ENCODE measurements around the gene LSG1.

Gene LSG1

GRCh38 chr3:194686816-194687637 is 15.0 kb upstream of the LSG1 start:
- peak in 1 of 3 experiments; percentile 25 for DNase-seq (ENCODE audit: low read depth in 3 of 3)

DNA sequence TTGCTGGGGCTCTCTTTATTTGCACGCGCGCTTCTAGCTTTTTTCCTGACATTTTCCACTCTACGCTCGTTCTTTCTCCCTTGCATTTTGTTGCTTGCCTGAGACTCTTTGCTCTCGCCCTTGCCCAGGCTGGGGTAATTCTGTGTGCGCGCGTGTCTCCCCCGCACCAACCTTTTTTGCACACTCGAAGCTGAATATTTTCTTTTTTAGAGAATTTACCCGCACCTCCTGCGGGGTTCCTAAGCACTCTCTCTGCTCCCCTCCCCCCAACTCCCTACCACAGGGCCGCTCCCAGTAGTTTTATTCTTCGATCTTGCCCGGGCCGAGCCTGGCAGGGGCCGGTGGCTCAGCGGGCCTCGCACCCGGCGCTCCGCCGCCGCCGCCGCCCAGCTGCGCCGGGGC is 14.4 kb upstream of the LSG1 start:
- no peak for DNase-seq (ENCODE audit: low read depth in 3 of 3)

DNA sequence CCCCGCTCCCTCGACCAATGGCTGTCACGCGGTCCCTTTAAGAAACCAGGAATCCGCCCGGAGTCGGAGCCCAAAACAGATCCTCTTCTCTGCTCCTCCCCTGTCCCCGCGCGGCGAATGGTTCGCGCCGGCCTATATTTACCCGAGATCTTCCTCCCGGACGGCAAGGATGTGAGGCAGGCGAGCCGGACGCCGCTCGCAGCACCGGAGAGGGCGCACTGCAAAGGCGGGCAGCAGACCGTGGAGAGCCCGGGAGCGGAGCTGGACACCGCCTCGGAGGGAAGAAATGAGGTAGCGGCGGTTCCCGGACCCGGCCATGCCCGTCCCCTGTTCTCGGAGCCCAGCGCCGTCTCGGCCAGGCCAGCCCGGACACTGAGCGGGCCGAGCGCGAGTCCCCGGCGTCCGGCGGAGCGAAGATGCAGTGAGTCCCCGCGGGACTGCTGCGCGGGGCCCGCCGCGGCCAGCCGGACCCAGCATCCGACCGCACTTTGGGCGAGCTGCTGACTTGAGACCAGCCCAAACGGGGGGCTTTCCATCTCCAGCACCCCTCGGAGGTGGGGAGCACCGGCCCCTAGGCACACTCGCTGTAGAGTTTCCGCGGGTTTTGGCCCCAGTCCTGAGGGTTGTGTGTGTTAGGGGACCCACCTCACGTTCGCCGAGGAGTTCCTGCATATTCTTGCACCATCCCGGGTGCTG is 13.9 kb upstream of the LSG1 start, which contains the start of gene FAM43A:
Gene FAM43A, plus strand, starts transcription at position 166 of the 696 bp plus-strand sequence. CDS start 944 bp downstream, outside the sequence.
- peak; percentile 56 to 82 (median 59) for DNase-seq (ENCODE audit: low read depth in 3 of 3)

GRCh38 chr3:194685065-194685717 is 13.2 kb upstream of the LSG1 start:
- peak in 1 of 3 experiments; percentile 46 for DNase-seq (ENCODE audit: low read depth in 3 of 3)

- DNase-seq (ENCODE audit: low read depth in 3 of 3) = no peak
Observed at GRCh38 chr3:194683380-194683779, 11.4 kb upstream of the LSG1 start.

DNA sequence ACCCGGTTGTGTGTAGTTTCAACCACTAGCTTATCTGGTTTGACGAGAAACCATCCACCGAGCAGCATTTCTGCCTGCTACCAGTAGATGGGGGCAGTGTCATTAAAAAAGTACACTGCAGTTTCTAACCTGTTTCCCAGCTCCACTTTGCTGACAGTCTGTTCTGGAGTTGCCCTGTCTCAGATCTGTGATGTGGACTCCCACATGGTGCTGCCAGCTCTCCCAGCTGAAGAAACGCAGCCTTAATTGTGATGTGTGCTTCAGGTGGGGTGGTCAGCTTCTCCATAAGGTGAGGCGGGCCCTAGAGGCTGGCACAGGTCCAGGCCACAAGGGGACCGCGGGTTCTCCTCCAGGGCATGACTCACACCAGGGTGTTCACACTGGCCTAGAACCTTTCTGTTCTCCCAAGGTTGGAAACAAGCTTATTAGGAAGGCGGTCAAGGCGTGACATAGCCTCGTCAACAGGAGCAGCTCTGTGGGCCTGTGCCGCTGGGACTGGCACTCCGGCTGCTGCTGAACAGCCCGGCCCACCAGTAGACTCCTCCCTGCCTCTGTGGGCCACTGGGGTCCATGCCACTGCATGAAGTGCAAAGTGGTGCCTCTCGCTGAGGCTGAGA is 10.8 kb upstream of the LSG1 start:
- peak in 2 of 3 experiments; percentile 53 to 64 for DNase-seq (ENCODE audit: low read depth in 3 of 3)

DNA sequence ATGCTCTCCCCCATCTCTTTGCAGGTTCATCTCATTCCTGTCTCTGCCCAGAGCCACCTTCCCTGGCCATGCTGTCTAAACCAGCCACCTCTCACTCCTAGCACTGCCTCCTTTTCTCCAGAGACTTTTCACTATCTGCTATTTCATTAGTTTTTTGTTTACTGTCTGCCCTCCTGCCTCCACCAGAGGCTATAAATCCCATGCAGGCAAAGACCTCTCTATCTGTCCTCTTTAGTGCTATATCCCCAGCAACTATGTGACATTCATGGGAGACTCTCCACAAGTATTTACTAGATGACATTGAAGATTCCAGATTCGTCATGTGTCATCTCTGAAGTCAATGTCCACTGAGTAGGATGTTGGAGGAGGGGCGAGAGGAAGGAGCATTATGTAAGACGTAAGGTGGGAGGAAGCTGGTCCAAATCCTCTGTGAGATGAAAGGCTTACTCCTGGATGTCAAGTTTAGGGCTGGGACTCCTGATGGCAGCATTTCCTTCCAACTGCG is 10.2 kb upstream of the LSG1 start:
- DNase-seq (ENCODE audit: low read depth in 3 of 3) = no peak

DNA sequence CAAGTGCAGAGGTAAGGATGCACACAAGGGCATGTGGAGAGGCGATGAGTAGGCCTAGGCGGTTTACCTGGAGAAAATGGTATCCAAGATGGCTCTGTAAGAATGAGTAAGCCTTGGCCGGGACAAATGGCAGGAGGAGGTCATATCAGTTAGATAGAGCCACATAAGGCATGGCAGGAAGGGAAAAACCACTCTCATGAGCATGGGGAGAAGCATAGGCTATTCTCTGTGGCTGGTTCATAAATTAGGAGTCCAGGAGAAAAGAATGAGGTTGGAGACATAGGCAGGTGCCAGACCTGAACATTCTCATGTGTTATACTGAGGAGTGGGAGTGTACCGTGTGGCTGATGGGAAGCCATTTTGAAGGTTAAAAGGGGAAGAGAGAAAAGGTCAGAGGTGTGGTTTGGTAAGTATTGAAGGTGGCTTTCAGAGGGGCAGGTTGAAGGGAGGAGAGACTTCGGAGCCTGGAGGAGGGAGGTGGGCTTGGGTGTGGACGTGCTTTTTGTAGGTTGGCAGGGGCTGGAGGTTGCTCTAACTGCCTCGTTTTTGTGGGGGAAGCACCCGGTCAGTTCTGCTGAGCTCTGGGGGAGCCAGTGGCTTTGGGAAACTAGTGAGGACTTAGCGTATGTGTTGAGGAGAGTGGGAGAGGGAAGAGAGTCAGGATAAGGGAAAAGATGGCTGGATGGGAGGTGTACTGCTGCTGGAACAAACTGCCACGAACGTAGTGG is 9.1 kb upstream of the LSG1 start:
- no peak for DNase-seq (ENCODE audit: low read depth in 3 of 3)

DNA sequence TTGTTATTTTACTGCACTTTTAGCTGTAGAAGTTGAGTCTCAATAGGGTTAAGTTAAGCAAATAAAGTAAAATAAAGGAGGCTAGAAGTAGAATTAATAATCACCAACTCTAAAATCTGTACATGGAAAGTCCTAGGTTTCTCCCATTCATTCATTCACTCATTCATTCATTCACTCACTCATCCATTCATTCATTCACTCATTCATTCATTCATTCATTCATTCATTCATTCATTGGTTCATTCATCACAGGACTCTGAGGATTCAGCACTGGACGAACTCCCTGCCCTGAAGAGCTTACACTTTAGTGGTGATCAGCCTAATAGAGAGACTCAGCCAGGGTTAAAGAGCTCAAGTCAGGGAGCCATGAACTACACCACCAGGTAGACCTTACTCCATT is 4.5 kb upstream of the LSG1 start:
- DNase-seq (ENCODE audit: low read depth in 3 of 3) = no peak

- DNase-seq (ENCODE audit: low read depth in 3 of 3) = no peak
Observed at GRCh38 chr3:194675680-194676079, 3.7 kb upstream of the LSG1 start.

DNA sequence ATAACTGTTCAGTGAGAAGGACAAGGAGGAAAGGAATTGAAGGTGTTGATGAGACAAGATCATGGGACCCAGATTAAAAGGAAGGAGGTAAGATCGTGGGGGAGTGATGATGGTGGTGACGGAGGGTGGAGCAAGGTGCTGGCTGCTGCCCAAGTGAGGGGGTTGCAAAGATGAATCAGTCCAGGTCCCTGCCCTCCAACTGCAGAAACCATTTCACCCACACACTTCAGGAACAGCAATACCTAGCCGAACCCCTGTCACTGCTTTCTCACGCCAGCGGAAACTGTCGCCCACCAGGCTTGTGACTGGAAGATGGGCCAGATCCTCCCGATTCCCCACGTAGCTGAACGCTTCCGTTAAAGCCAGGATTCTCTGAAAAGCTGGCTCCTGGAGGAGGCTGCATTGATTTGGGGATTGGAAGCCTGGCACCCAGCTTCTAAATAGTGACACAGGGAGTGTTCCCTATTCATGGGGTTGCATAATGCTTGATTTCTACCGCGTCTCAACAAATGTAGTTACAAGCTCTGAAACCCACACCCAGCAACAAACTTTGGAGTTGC is 3.2 kb upstream of the LSG1 start:
- peak in 2 of 3 experiments; percentile 70 to 78 for DNase-seq (ENCODE audit: low read depth in 3 of 3)

DNA sequence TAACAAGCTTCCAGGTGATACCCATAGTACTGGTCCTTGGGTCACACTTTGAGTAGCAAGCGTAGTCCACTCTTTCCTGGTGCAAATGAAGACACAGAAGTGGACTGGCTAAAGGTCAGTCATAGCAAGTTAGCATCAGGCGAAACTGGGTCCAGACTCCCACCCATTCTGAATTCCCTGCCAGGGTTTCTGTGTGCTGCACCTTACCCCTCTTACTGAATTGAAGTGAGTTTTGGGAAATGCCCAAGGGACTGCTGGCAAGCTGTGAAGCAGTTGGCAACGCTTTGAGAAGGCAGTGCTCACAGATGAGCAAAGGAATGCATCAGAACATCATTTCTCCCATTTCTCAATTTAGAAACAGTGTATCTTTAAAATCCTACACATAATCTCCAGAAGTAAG is 1.8 kb upstream of the LSG1 start:
- DNase-seq (ENCODE audit: low read depth in 3 of 3) = no peak

DNA sequence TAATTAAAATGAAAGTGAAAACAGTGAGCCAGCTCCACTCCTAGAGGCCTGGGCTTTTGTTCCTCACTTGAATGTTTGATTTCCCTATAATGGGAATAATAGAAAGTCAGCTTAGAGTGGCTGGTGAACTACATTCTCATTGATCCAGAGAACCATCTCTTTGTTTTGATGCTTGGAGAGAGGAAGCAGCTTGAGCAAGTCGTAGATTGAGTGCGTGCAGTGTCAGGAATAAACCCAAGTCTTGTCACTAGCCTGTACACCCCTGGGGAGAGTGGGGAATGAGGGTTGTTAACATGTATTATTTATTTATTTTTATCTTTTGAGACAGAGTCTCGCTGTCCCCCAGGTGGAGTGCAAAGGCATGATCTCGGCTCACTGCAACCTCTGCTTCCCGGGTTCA is 885 bp upstream of the LSG1 start:
- DNase-seq (ENCODE audit: low read depth in 3 of 3) = no peak

DNA sequence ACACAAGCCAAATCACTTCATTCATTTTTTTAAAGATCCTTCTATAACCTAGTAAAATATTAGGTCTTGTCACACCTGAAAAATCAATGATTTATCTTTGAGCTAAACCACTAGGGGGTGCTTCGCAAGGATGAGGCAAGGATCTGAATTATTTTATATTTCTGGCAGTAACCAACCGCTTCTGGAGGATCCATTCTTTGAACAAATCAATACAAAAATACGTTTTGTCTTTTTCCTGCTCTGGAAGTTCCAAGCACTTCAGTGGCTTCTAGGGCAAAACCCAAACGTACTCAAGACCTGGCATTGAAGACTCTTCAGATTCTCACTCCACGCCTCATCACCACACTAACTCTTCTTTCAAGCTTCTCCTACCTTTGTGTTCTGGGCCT is 486 bp downstream of the LSG1 start:
- no peak for DNase-seq (ENCODE audit: low read depth in 3 of 3)

DNA sequence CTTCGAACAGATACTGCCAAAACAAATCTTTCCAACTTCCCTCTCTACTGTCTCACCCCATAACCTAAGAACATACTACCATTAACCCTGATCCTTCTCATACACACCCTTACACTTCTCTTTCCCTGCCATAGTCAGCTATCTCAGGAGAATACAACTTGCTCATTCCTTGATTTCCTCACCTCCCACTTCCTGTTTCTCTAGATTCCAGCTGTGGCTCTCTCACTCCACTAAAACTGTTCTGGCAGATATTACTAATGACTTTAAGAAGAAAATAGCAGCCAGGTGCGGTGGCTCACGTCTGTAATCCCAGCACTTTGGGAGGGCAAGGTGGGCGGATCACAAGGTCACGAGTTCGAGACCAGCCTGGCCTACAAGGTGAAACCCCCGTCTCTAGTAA is 4.6 kb downstream of the LSG1 start:
- DNase-seq (ENCODE audit: low read depth in 3 of 3) = no peak

DNA sequence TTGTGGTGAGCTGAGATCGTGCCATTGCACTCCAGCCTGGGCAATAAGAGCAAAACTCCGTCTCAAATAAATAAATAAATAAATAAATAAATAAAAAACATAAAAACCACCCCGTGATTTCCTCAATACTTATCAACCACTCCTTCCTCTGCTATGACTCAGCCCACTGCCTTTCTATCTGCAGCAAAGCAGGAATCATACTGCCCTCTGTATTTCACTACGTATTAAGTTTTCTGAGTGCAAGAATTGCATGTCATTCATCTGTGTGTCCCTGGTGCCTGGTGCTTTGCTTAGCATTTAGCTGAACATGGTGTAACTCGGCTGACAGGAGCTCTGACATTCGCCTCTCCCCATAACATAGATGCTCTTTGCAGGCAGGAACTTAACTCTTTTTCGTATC is 7.1 kb downstream of the LSG1 start:
- no peak for DNase-seq (ENCODE audit: low read depth in 3 of 3)

- DNase-seq (ENCODE audit: low read depth in 3 of 3) = no peak
Observed at GRCh38 chr3:194661946-194662345, 10.0 kb downstream of the LSG1 start.

GRCh38 chr3:194661374-194661773 is 10.6 kb downstream of the LSG1 start:
- DNase-seq (ENCODE audit: low read depth in 3 of 3) = no peak

DNA sequence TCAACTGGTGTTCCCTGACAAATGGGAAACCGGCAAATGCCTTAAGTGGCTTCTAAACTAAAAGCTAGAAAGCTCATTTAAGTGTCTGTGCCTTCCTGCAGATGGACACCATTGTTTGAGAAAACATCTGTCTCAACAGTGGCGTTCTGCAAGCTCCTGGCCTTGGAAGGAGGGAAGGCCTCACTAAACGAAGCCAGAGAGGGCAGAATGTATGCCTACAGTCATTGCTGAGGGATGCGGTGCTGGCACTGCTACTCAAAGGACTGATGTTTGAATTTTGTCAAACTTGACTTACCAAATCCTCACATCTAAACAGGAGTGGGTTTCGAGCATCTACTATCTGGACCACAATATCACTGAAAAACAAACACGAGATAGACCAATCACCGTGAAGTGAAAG is 12.2 kb downstream of the LSG1 start:
- no peak for DNase-seq (ENCODE audit: low read depth in 3 of 3)

DNA sequence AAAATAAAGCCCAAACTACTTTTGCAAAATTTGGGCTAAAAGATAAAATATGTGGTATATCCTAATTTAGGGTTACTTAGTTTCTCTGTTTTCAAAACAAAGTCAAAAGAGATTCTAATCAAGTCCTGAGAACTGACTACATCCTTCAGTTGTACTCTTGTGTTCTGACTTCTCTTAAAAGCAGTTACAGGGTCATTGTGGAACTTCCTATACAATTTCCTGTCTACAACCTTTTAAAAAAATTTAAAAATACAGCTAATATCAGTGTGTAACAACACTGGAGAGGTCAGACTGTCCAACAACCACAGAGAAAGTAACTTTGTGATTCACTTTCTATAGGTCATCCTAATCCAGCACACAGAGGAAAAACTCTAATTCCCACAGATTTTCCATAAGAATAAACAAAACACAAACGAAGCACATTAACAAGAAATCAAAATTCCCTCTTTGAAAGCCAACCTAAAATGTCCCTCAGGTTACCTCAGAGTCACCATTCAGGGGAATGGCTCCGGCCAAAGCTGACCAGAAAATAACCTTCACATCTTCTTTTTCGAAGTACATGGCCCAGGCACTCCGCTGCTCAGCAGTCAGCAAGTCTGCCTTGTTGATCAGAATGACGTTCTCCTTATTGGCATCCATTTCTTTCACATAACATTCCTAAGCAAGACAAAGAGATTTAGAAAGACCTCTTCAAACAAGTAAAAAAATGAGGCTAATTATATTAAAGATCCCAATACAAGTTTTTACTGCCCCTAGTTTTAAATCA is 13.3 kb downstream of the LSG1 start:
- no peak for DNase-seq (ENCODE audit: low read depth in 3 of 3)

Data from stimulated activated CD4-positive, alpha-beta T cell treated with anti-CD3 and anti-CD28 coated beads, TNF-alpha, amount 100 ng/mL, for 24 hours (primary cell).